ENCODE data around the gene TBX18. TPM values are rescaled to one million over a fixed set of nuclear protein-coding genes. Genes with fewer than 3 reads are reported as not detected.

Gene TBX18
- total and polyA plus RNA-seq, 9 of the 15 experiments (the other 6 are each of a cell fraction or from before 2014, with no cell fraction given) = 4.0 to 36.1 (median 20.7) TPM

DNA sequence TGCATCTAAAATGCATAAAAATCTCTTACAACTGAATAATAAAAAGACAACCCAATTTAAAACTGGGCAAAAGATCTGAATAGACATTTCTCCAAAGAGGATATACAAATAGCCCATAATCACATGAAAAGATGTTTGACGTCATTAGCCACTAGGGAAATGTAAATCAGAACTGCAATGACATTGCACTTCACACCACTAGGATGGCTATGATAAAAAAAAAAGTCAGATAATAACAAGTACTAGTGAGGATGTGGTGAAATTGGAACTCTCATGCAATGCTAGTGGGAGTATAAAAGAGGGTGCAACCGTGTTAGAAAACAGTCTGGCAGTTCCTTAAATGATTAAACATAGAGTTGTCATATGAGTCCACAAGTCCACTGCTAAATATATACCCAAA lies 24.3 kb upstream of the TBX18 start (continued):
- TF ChIP-seq C11orf30 (IDR thresholded peaks at IDR 0.05; ENCODE audit: low read depth) (peak; percentile 70; the same call in 1 of the 2 replicates), SMAD2 (IDR thresholded peaks at IDR 0.05; ENCODE audit: low read depth, low read length) (no peak), DNMT1 (IDR thresholded peaks at IDR 0.05) (no peak)
- TF ChIP-seq, protein P1, sequence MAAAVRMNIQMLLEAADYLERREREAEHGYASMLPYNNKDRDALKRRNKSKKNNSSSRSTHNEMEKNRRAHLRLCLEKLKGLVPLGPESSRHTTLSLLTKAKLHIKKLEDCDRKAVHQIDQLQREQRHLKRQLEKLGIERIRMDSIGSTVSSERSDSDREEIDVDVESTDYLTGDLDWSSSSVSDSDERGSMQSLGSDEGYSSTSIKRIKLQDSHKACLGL (CRISPR knock-in tag; IDR thresholded peaks at IDR 0.05; ENCODE audit: borderline replicate concordance, poor library complexity, severe bottlenecking) = no peak

DNA sequence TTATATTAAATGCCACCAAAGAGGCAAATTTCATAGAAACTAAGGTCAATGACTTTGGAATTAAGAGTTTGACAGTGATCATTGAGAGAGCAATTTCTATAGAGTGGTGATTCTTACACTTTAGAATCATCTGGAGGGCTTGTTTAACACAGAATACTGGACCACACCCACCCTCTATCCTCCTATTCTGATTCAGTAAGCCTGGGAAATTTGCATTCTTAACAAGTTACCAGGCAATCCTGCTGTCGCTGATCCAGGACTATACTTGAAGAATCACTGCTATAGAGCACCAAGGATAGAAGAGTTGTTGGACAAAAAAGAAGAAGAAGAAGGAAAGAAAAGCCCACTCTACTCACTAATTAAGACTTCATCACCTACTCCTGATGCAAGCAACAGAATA lies 21.3 kb upstream of the TBX18 start:
- TF ChIP-seq, protein P2, sequence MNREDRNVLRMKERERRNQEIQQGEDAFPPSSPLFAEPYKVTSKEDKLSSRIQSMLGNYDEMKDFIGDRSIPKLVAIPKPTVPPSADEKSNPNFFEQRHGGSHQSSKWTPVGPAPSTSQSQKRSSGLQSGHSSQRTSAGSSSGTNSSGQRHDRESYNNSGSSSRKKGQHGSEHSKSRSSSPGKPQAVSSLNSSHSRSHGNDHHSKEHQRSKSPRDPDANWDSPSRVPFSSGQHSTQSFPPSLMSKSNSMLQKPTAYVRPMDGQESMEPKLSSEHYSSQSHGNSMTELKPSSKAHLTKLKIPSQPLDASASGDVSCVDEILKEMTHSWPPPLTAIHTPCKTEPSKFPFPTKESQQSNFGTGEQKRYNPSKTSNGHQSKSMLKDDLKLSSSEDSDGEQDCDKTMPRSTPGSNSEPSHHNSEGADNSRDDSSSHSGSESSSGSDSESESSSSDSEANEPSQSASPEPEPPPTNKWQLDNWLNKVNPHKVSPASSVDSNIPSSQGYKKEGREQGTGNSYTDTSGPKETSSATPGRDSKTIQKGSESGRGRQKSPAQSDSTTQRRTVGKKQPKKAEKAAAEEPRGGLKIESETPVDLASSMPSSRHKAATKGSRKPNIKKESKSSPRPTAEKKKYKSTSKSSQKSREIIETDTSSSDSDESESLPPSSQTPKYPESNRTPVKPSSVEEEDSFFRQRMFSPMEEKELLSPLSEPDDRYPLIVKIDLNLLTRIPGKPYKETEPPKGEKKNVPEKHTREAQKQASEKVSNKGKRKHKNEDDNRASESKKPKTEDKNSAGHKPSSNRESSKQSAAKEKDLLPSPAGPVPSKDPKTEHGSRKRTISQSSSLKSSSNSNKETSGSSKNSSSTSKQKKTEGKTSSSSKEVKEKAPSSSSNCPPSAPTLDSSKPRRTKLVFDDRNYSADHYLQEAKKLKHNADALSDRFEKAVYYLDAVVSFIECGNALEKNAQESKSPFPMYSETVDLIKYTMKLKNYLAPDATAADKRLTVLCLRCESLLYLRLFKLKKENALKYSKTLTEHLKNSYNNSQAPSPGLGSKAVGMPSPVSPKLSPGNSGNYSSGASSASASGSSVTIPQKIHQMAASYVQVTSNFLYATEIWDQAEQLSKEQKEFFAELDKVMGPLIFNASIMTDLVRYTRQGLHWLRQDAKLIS (CRISPR knock-in tag; IDR thresholded peaks at IDR 0.05) = no peak
- no peak for TF ChIP-seq CBFA2T3 (IDR thresholded peaks at IDR 0.05)
- TF ChIP-seq, protein P3, sequence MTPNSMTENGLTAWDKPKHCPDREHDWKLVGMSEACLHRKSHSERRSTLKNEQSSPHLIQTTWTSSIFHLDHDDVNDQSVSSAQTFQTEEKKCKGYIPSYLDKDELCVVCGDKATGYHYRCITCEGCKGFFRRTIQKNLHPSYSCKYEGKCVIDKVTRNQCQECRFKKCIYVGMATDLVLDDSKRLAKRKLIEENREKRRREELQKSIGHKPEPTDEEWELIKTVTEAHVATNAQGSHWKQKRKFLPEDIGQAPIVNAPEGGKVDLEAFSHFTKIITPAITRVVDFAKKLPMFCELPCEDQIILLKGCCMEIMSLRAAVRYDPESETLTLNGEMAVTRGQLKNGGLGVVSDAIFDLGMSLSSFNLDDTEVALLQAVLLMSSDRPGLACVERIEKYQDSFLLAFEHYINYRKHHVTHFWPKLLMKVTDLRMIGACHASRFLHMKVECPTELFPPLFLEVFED (CRISPR knock-in tag; conservative IDR thresholded peaks at IDR 0.05) = no peak
- TF ChIP-seq IFI16 (CRISPR knock-in tag; IDR thresholded peaks at IDR 0.05) = no peak
- TF ChIP-seq NR3C1 (CRISPR knock-in tag; IDR thresholded peaks at IDR 0.05) = no peak
- no peak for TF ChIP-seq THRAP3 (IDR thresholded peaks at IDR 0.05; ENCODE audit: borderline replicate concordance)
- TF ChIP-seq, protein P4, sequence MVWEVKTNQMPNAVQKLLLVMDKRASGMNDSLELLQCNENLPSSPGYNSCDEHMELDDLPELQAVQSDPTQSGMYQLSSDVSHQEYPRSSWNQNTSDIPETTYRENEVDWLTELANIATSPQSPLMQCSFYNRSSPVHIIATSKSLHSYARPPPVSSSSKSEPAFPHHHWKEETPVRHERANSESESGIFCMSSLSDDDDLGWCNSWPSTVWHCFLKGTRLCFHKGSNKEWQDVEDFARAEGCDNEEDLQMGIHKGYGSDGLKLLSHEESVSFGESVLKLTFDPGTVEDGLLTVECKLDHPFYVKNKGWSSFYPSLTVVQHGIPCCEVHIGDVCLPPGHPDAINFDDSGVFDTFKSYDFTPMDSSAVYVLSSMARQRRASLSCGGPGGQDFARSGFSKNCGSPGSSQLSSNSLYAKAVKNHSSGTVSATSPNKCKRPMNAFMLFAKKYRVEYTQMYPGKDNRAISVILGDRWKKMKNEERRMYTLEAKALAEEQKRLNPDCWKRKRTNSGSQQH (CRISPR knock-in tag; IDR thresholded peaks at IDR 0.05) = no peak
- WGBS (ENCODE audit: insufficient coverage, low coverage, missing lambda C conversion rate) = 14% methylated on average over 1 of the region's 1 CpG

More for the DNA sequence above, 21.3 kb upstream of the TBX18 start:
- H3K36me3 ChIP-seq (ENCODE audit: control insufficient read depth, insufficient read depth, low read length) = no peaks in the 10 kb centered on the region
- CTCF ChIA-PET (ENCODE audit: low intra/inter-chr PET ratio) = no interaction called here
- no peaks in the 10 kb centered on the region for H3K79me2 ChIP-seq (ENCODE audit: control insufficient read depth, insufficient read depth, low read length)
- no peak overlapping the region for H3K4me2 ChIP-seq (ENCODE audit: insufficient read depth, low read length)
- H2AFZ ChIP-seq (ENCODE audit: low read depth, low read length) = no peak overlapping the region
- H3K4me1 ChIP-seq (replicated peaks in 1 of 2; ENCODE audit: control insufficient read depth in 2 of 2, insufficient read depth in 2 of 2, low read length in 2 of 2) = no peaks in the 10 kb centered on the region; a peak in 1 of 5 replicates
- POLR2A ChIA-PET = no interaction called here
- in situ Hi-C loops (cut with MboI) (no loop called here), intact Hi-C loops (cut with micrococcal nuclease) (no loop called here)
- H3K9me1 ChIP-seq (ENCODE audit: control insufficient read depth, insufficient read depth, low read length) = no peaks in the 10 kb centered on the region
- H3K9ac ChIP-seq (ENCODE audit: insufficient read depth in 1 of 2, low read depth in 2 of 2, low read length in 2 of 2) = no peak overlapping the region
- no peak overlapping the region for H3K4me3 ChIP-seq
- no peaks in the 10 kb centered on the region for H3K9me3 ChIP-seq (replicated peaks; ENCODE audit: control insufficient read depth, insufficient read depth, low read depth, low read length)
- BruUV-seq (replicated peaks) = no TSS peak
- H3K27ac ChIP-seq (ENCODE audit: extremely low read depth, low read depth, low read length) = no peak overlapping the region
- peaks cover 0 to 4% of the 10 kb centered on the region in 2 experiments; a peak in 1 of 5 replicates for H3K27me3 ChIP-seq (ENCODE audit: control insufficient read depth in 2 of 2, insufficient read depth in 2 of 2, low read length in 2 of 2)
- DNase-seq (ENCODE audit: extremely low read depth in 1 of 4, low spot score in 3 of 4) = no peak
- H4K20me1 ChIP-seq (replicated peaks; ENCODE audit: control insufficient read depth, insufficient read depth, low read length) = no peaks in the 10 kb centered on the region
- no peak for FAIRE-seq
- no peak for ATAC-seq
